Neural progenitor cell (in vitro differentiated cells): ENCODE measurements around the gene LDLRAD2.

Source experiments
- CTCF ChIP-seq: fragments of 200-600 bp; sonication (generic); IDR thresholded peaks from 2 replicates; pipeline ENCODE4 v1.5.1; 2017; ENCODE audit warnings: antibody characterized with exemption, mild to moderate bottlenecking
- EZH2phosphoT487 ChIP-seq: fragments of 200-600 bp; sonication (generic); IDR thresholded peaks from 2 replicates; pipeline ENCODE4 v1.6.1; 2017; ENCODE audit warnings: antibody characterized with exemption

- TF ChIP-seq CTCF (no peak), EZH2phosphoT487 (no peak)
Observed at GRCh38 chr1:21863981-21864380, 51.9 kb downstream of the LDLRAD2 start.
